CD14-positive monocyte (primary cell): ENCODE data around the gene RNF175. TPM values are rescaled to one million over a fixed set of nuclear protein-coding genes. Genes with fewer than 3 reads are reported as not detected.

Source experiments
- DNase-seq, 3 donors: peaks; one replicate each; pipeline ENCODE4 v3.0.0-alpha.2; 2011 to 2022
- H2AFZ ChIP-seq: 2 replicates; pipeline ENCODE4 v1.6.0; 2012; ENCODE audit warnings: mild to moderate bottlenecking, low read depth, low read length, inconsistent platforms; ENCODE audit not compliant: insufficient read depth, poor library complexity, severe bottlenecking
- H3K27ac ChIP-seq, 2 donors: 1 replicate in 1 of 2; 2 replicates in 1 of 2; pipeline ENCODE4 v1.5.1; 2012 to 2013; ENCODE audit warnings: low read length in 2 of 2, control low read depth in 1 of 2, inconsistent platforms in 1 of 2, low read depth in 1 of 2, mild to moderate bottlenecking in 1 of 2
- H3K27me3 ChIP-seq, 2 donors: one replicate each; pipeline versions ENCODE4 v1.6.0 to v1.6.1; 2011 to 2013; ENCODE audit warnings: low read length in 2 of 2; ENCODE audit not compliant: control insufficient read depth in 2 of 2, insufficient read depth in 2 of 2
- H3K36me3 ChIP-seq, 2 donors: replicated peaks in 1 of 2; 1 replicate in 1 of 2; 2 replicates in 1 of 2; pipeline versions ENCODE4 v1.5.1 to v1.6.1; 2012 to 2013; ENCODE audit warnings: low read length in 2 of 2, control low read depth in 1 of 2, inconsistent platforms in 1 of 2, mild to moderate bottlenecking in 1 of 2; ENCODE audit not compliant: insufficient read depth in 2 of 2, control insufficient read depth in 1 of 2
- H3K4me1 ChIP-seq, 2 donors: 1 replicate in 1 of 2; 2 replicates in 1 of 2; pipeline versions ENCODE4 v1.5.1 to v1.6.1; 2012 to 2013; ENCODE audit warnings: low read length in 2 of 2, control low read depth in 1 of 2, inconsistent platforms in 1 of 2, mild to moderate bottlenecking in 1 of 2, moderate library complexity in 1 of 2; ENCODE audit not compliant: insufficient read depth in 2 of 2, control insufficient read depth in 1 of 2
- H3K4me2 ChIP-seq: replicated peaks from 2 replicates; pipeline ENCODE3; 2012; ENCODE audit warnings: low read length, moderate library complexity, mild to moderate bottlenecking; ENCODE audit not compliant: poor library complexity, severe bottlenecking; ENCODE audit errors: extremely low read depth
- H3K4me3 ChIP-seq, 3 experiments: fragments of 200-600 bp in 1 of 3; sonication (generic) in 1 of 3; replicated peaks in 1 of 3; 1 replicate in 2 of 3; 2 replicates in 1 of 3; pipeline ENCODE4 v1.5.1; 2011 to 2013; ENCODE audit warnings: low read length in 3 of 3, mild to moderate bottlenecking in 3 of 3, control low read depth in 2 of 3, low read depth in 2 of 3, inconsistent platforms in 1 of 3, moderate library complexity in 1 of 3
- H3K79me2 ChIP-seq: 2 replicates; pipeline ENCODE4 v1.6.0; 2012; ENCODE audit warnings: mild to moderate bottlenecking, control low read depth, inconsistent platforms, low read length, moderate library complexity; ENCODE audit not compliant: insufficient read depth
- H3K9ac ChIP-seq: 2 replicates; pipeline ENCODE4 v1.6.0; 2017; ENCODE audit warnings: low read length, mild to moderate bottlenecking; ENCODE audit not compliant: insufficient read depth, poor library complexity, severe bottlenecking
- H3K9me3 ChIP-seq, 2 donors: replicated peaks in 1 of 2; 1 replicate in 1 of 2; 2 replicates in 1 of 2; pipeline versions ENCODE4 v1.5.1 to v1.6.1; 2012 to 2013; ENCODE audit warnings: low read length in 2 of 2, control low read depth in 1 of 2; ENCODE audit not compliant: control insufficient read depth in 1 of 2, insufficient read depth in 1 of 2
- H4K20me1 ChIP-seq: 2 replicates; pipeline ENCODE4 v1.6.0; 2012; ENCODE audit warnings: mild to moderate bottlenecking, low read length, control low read depth, moderate library complexity; ENCODE audit not compliant: insufficient read depth
- H3K27ac Mint-ChIP-seq, 7 donors: one replicate each; pipeline ENCODE4 v1.8.0; 2020; ENCODE audit warnings: mild to moderate bottlenecking in 7 of 7, mixed read lengths in 7 of 7, moderate library complexity in 6 of 7, inconsistent platforms in 2 of 7
- H3K27me3 Mint-ChIP-seq, 3 donors: one replicate each; pipeline ENCODE4 v1.8.0; 2021 to 2022; ENCODE audit warnings: low read depth in 3 of 3, mild to moderate bottlenecking in 3 of 3, mixed read lengths in 3 of 3, moderate library complexity in 3 of 3, inconsistent platforms in 1 of 3
- H3K36me3 Mint-ChIP-seq, 2 donors: one replicate each; pipeline ENCODE4 v1.8.0; 2020; ENCODE audit warnings: mixed read lengths in 2 of 2, inconsistent platforms in 1 of 2, mild to moderate bottlenecking in 1 of 2
- H3K4me1 Mint-ChIP-seq: one replicate; pipeline ENCODE4 v1.8.0; 2020; ENCODE audit warnings: mild to moderate bottlenecking, mixed read lengths
- H3K4me3 Mint-ChIP-seq, 2 donors: one replicate each; pipeline ENCODE4 v1.8.0; 2020; ENCODE audit warnings: mild to moderate bottlenecking in 2 of 2, mixed read lengths in 2 of 2, moderate library complexity in 1 of 2
- H3K9me3 Mint-ChIP-seq, 7 donors: one replicate each; pipeline ENCODE4 v1.8.0; 2020 to 2022; ENCODE audit warnings: mixed read lengths in 7 of 7, mild to moderate bottlenecking in 6 of 7, moderate library complexity in 6 of 7, inconsistent platforms in 2 of 7
- WGBS: methylation state at CpG from one replicate; pipeline ENCODE4 v1.1.5; 2013; ENCODE audit warnings: missing lambda C conversion rate; ENCODE audit not compliant: insufficient coverage; 5-methylcytosine and 5-hydroxymethylcytosine counted together
- intact Hi-C, 2 donors: fragments of 100-400 bp; cut with micrococcal nuclease; formaldehyde crosslinking; loops; one replicate each; pipeline versions ENCODE4 v1.15.0 to v1.15.1; 2023
- polyA plus RNA-seq, 3 donors: library from polyadenylated mRNA; depleted of rRNA in 1 of 3; unstranded in 2 of 3; stranded (reverse) in 1 of 3; fragments of 300-500 nt in 2 of 3; fragments of >200 nt in 1 of 3; fragmentation: Illumina TruSeq in 2 of 3; gene quantifications; 1 replicate in 2 of 3; 2 replicates in 1 of 3; pipeline ENCODE4 v1.2.3, GENCODE V29; 2012 to 2021
- TF ChIP-seq, protein P1 (sequence below): fragments of 200-600 bp; IDR thresholded peaks from one replicate; pipeline ENCODE4 v1.8.0; 2022; ENCODE audit warnings: antibody characterized with exemption, mild to moderate bottlenecking

Gene RNF175
- polyA plus RNA-seq, 3 donors: 0.36 to 0.91 (median 0.55) TPM

DNA sequence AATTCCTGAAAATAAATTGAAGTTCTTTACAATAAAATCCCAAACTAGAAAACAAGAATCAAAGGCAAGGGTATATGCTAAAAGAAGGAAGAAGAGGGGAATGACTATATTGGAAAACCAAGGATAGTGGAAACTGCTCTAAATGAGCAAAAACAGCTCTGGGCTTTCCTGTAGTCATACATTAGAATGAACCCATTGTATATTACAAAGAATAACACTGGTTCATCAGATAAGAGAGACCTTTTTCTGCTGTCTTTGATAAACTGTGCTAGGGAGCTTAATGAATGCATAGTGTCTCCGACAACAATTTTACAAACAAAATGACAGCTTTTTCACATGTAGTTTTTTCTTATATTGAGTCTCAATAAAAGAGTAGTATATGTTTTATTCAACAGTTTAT is 49.1 kb downstream of the RNF175 start:
- intact Hi-C loops: no loop called here
- peaks cover 40% of the 10 kb centered on the region for H3K4me1 Mint-ChIP-seq
- peaks cover 77% of the 10 kb centered on the region for H4K20me1 ChIP-seq
- H3K4me3 ChIP-seq: no peak overlapping the region
- H3K27me3 Mint-ChIP-seq: no peaks in the 10 kb centered on the region
- H3K27me3 ChIP-seq: no peaks in the 10 kb centered on the region
- no CpG with 5 or more reads among the region's 1 CpG for WGBS
- H3K9me3 ChIP-seq: no peaks in the 10 kb centered on the region
- peak overlapping the region in 1 of 7 donors; percentile 6 for H3K27ac Mint-ChIP-seq
- peaks cover 0 to 2% (median 0%) of the 10 kb centered on the region in 7 donors for H3K9me3 Mint-ChIP-seq
- peaks cover 21 to 34% of the 10 kb centered on the region in 2 donors for H3K4me1 ChIP-seq
- H3K4me2 ChIP-seq: no peak overlapping the region
- no peak overlapping the region for H2AFZ ChIP-seq
- TF ChIP-seq, protein P1, sequence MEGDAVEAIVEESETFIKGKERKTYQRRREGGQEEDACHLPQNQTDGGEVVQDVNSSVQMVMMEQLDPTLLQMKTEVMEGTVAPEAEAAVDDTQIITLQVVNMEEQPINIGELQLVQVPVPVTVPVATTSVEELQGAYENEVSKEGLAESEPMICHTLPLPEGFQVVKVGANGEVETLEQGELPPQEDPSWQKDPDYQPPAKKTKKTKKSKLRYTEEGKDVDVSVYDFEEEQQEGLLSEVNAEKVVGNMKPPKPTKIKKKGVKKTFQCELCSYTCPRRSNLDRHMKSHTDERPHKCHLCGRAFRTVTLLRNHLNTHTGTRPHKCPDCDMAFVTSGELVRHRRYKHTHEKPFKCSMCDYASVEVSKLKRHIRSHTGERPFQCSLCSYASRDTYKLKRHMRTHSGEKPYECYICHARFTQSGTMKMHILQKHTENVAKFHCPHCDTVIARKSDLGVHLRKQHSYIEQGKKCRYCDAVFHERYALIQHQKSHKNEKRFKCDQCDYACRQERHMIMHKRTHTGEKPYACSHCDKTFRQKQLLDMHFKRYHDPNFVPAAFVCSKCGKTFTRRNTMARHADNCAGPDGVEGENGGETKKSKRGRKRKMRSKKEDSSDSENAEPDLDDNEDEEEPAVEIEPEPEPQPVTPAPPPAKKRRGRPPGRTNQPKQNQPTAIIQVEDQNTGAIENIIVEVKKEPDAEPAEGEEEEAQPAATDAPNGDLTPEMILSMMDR: no peak
- peaks cover 40 to 73% of the 10 kb centered on the region in 2 donors for H3K36me3 Mint-ChIP-seq
- H3K27ac ChIP-seq: no peak overlapping the region
- DNase-seq: no peak
- no peak overlapping the region for H3K4me3 Mint-ChIP-seq
- H3K36me3 ChIP-seq: peaks cover 16 to 68% of the 10 kb centered on the region in 2 donors
- H3K9ac ChIP-seq: no peak overlapping the region
- H3K79me2 ChIP-seq: peaks cover 43% of the 10 kb centered on the region

DNA sequence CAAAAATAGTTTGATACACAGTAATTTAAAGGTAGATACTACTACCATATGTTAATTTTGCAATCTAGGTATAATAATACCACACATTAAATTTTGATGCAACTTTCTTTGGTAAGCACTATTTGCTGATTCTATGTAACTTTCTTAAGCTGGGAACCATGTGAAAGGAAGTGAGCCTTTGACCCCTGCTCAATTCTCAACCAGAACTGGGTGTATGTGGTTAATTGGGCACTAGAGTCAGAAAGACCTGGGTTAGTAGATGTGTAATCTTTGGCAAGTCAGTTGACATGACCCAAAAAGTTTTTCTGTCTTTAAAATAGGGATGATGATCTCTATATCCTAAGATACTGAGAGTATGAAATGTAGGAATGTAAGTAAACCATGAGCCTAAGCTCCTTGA is 53.3 kb downstream of the RNF175 start:
- Histone ChIP-seq H3K4me2 (peak overlapping the region; percentile 70), H3K27me3 (no peaks in the 10 kb centered on the region), H3K4me1 (peaks cover 36 to 57% of the 10 kb centered on the region in 2 donors), H3K36me3 (peaks cover 49 to 71% of the 10 kb centered on the region in 2 donors), H4K20me1 (peaks cover 100% of the 10 kb centered on the region), H3K9ac (no peak overlapping the region), H2AFZ (no peak overlapping the region), H3K4me3 (peak overlapping the region in 1 of 3 experiments; percentile 56), H3K79me2 (peaks cover 84% of the 10 kb centered on the region), H3K9me3 (no peaks in the 10 kb centered on the region), H3K27ac (peak overlapping the region; percentile 6 to 70)
- H3K4me1 Mint-ChIP-seq: peaks cover 57% of the 10 kb centered on the region
- H3K27ac Mint-ChIP-seq: peak overlapping the region; percentile 71 to 89 (median 82)
- intact Hi-C loops: no loop called here
- H3K36me3 Mint-ChIP-seq: peaks cover 56 to 83% of the 10 kb centered on the region in 2 donors
- TF ChIP-seq, protein P1: no peak
- no peak for DNase-seq
- H3K9me3 Mint-ChIP-seq: no peaks in the 10 kb centered on the region
- no peak overlapping the region for H3K4me3 Mint-ChIP-seq
- H3K27me3 Mint-ChIP-seq: no peaks in the 10 kb centered on the region
